SW480 (cell line): ENCODE data around the gene FASTKD3.

Experiments used
- DNase-seq: peaks from one replicate; pipeline ENCODE4 v3.0.0-alpha.2; 2016; ENCODE audit warnings: low spot score

FASTKD3 gene

DNA sequence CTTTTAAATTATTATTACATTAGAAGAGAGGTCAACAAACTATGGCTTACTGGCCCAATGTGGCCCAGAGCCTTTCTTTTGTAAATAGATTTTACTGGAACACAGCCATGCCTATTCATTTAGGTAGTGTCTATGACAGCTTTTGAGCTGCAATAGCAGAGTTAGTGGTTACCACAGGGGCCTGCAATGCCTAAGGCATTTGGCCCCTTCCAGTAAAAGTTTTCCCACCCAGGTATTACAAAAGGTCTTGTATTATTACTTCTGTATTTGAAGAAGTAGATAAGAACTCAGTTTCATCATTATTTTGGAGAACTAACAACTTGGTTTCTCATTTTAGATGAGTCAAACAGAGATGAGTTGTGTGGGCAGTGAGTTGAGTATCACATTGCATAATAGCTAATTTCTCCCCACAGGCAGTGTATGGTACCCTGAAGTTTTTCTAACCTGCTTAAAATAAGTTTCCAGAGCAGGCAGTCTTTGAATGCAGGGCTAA is 9.6 kb upstream of the FASTKD3 start:
- DNase-seq = no peak

DNA sequence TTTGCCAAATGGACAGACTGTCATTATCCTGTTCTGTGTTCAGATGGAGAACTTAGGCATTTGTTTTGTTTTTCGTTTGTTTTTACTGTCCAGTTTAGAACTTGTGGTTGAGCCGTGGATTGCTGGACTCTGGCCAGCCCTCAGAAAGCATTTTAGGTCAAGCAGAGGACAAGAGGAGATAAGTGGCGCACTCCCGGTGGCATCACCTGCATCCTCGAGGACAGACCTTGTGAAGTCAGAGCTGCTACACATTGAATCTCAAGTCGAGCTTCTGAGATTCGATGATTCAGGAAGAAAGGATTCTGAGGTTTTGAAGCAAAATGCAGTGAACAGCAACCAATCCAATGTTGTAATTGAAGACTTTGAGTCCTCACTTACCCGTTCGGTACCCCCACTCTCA is 9.0 kb upstream of the FASTKD3 start:
- no peak for DNase-seq

- DNase-seq = no peak
Measured at GRCh38 chr5:7876867-7877266, 8.0 kb upstream of the FASTKD3 start.

GRCh38 chr5:7875151-7875550 is 6.3 kb upstream of the FASTKD3 start:
- DNase-seq = no peak

DNA sequence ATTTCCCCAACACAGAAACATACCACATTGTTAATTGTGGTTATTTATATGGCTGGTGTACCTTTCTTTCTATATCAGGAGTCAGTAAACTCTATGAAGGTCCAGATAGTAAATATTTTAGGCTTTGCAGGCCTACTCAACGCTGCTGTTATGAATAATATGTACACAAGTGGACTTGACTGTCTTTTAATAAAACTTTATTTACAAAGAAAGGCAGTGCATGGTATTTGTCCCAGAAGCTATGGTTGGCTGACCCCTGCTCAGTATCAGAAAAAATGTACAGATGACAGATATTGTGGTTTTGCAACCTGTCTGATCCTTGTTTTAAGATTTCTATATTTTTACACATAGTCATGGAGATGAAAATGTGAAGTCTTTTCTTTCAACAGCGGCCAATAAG is 5.8 kb upstream of the FASTKD3 start:
- DNase-seq = no peak

GRCh38 chr5:7873216-7873615 is 4.4 kb upstream of the FASTKD3 start:
- DNase-seq = no peak

GRCh38 chr5:7872517-7873130 is 3.8 kb upstream of the FASTKD3 start:
- DNase-seq = no peak

- DNase-seq = no peak
Measured at GRCh38 chr5:7871653-7872052, 2.8 kb upstream of the FASTKD3 start.

- DNase-seq = no peak
Measured at GRCh38 chr5:7869474-7870136, 774 bp upstream of the FASTKD3 start.

DNA sequence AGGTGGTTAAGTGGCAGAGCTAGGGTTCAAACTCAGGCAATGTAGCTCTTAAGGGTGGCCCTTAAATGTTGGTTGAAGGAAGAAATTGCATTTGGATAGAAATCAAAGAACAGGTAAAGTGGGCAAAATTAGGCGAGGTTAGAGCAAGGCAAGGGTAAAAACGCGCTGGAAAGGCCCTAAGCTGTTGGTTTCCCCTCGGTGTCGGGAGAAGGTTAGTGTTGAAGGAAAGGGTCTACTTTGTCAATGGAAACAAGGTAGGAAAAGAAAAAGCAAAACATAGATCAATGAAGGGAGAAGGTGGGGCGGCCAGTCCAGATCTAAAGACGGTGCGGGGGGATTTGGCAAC is 431 bp downstream of the FASTKD3 start:
- peak; percentile 14 for DNase-seq

- DNase-seq = no peak
Measured at GRCh38 chr5:7867260-7867659, 1.6 kb downstream of the FASTKD3 start.

DNA sequence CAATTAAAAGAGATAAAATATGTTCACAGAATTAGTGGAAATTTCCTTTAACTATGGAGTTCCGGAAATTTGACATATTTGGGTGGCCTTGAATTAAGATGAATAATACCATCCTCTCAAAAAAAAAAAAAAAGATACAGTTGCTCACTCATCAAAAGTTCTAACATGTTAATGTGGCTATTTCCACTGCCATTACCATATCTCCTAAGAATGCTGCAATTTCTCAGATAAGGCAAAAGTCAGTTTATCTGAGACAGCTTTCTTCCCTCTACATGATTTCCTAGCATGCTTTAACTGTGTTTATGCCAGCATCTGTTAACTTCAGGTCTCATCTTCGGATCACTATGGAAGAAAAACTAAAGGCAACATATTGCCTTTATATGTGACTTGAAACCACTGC is 2.6 kb downstream of the FASTKD3 start:
- DNase-seq = no peak

- no peak for DNase-seq
Measured at GRCh38 chr5:7857926-7858632, 10.8 kb downstream of the FASTKD3 start.

DNA sequence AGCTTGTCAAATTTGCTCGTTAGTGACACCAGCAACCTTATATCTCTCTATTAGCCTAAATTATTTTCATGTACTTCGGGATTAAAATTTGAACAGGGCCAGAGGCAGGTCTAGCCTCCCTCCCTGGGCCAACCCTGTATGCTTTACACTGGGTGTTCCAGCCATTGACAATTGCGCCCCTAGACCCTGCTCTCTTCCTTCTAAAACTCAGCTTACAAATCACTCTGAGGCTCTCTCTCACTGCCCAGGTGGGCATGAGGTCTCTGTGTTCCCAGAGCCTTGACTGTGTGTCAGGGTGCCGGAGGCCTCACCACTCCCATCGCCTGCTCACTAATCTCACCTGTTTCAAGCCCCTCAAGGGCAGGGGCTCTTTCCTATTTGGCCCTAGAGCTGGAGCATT is 11.5 kb downstream of the FASTKD3 start:
- DNase-seq = no peak

GRCh38 chr5:7856855-7857254 is 12.0 kb downstream of the FASTKD3 start:
- peak; percentile 52 for DNase-seq

GRCh38 chr5:7855611-7856010 is 13.2 kb downstream of the FASTKD3 start:
- no peak for DNase-seq

GRCh38 chr5:7852988-7853387 is 15.8 kb downstream of the FASTKD3 start:
- no peak for DNase-seq

- DNase-seq = no peak
Measured at GRCh38 chr5:7852542-7852941, 16.3 kb downstream of the FASTKD3 start.

DNA sequence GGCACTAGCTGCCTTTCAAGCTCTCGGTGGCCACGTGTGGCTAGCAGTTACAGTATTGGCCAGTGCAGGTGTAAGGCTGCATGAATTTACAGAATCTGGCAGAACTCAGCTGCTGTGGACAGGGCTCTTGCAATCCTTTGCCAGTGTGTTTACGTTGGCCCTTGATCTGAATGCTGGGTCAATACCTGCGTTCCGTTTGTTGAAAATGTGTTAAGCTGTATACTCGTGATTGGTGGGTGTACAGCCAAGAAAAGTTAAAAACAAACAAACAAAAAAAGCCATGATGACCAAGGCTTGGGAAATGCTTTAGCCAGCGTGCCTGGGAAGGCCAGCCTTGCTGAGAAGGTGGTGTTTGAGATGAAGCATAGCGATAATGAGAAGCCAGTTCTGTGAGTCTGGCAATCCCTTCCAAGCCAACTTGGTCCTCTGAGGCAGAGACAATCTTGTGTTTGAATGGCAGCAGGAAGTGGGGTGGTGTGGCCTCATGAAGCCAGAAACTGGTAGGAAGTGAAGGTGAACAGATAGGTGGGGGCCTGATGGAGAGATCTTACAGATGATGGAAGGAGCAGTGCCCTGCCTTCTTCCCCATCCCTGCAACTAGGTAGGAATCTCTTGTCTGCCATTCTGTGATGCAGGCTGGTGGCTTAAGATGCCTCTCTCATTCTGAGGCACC is 17.1 kb downstream of the FASTKD3 start:
- DNase-seq = no peak

DNA sequence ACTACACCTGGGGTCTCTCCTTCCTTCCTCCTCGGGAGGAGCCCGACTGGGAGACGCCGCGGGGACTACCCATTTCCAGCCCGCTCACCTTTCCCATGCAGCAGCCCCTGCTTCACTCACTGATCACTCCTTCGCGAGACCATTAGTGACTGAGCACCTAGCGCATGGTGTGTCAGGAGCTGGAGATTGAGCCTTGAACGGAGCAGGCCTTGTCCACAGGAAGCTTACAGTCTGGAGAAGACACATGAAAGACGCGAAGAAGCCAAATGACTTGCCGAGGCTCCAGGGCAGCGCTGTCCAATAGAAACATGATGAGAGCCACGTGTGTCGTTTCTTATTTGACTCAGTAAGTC is 17.6 kb downstream of the FASTKD3 start:
- no peak for DNase-seq

GRCh38 chr5:7850395-7851239 is 18.2 kb downstream of the FASTKD3 start, which contains the start of gene CFAP90:
CFAP90 (minus strand) TSS chr5:7851133; CDS start chr5:7851021, 112 bp downstream.
- DNase-seq = peak; percentile 36
